NCI-H510A treated with DMSO at 0.1 percent for 48 hours (cell line): Measurements from ENCODE around the gene LEF1.
A peak's percentile ranks its signal among the peaks of the same experiment; 100 is the strongest.

Experiments used
- DNase-seq: peaks from one replicate; lab custom pipeline; 2025; lab: John Stamatoyannopoulos, UW

The LEF1 gene

GRCh38 chr4:108146819-108147218 lies 21.9 kb downstream of the LEF1 start:
- no peak for DNase-seq

- no peak for DNase-seq
Measured at GRCh38 chr4:108146336-108146735, 22.4 kb downstream of the LEF1 start.

- DNase-seq, result no peak
Measured at GRCh38 chr4:108144451-108144850, 24.3 kb downstream of the LEF1 start.

GRCh38 chr4:108143515-108143914 lies 25.2 kb downstream of the LEF1 start:
- no peak for DNase-seq

- DNase-seq, result no peak
Measured at GRCh38 chr4:108142870-108143269, 25.9 kb downstream of the LEF1 start.

GRCh38 chr4:108141213-108141950 lies 27.4 kb downstream of the LEF1 start:
- no peak for DNase-seq

- DNase-seq, result no peak
Measured at GRCh38 chr4:108140328-108140727, 28.4 kb downstream of the LEF1 start.

GRCh38 chr4:108139089-108139488 lies 29.6 kb downstream of the LEF1 start:
- no peak for DNase-seq

- peak; percentile 70 for DNase-seq
Measured at GRCh38 chr4:108135549-108136209, 33.1 kb downstream of the LEF1 start.

- DNase-seq, result no peak
Measured at GRCh38 chr4:108130955-108131354, 37.8 kb downstream of the LEF1 start.

GRCh38 chr4:108129196-108129595 lies 39.5 kb downstream of the LEF1 start:
- no peak for DNase-seq

- no peak for DNase-seq
Measured at GRCh38 chr4:108126806-108127205, 41.9 kb downstream of the LEF1 start.

GRCh38 chr4:108120789-108121188 lies 47.9 kb downstream of the LEF1 start:
- DNase-seq, result no peak

- no peak for DNase-seq
Measured at GRCh38 chr4:108119199-108119800, 49.4 kb downstream of the LEF1 start.

- DNase-seq, result peak; percentile 64
Measured at GRCh38 chr4:108118505-108118904, 50.2 kb downstream of the LEF1 start.

GRCh38 chr4:108117418-108118182 lies 51.1 kb downstream of the LEF1 start:
- DNase-seq, result peak; percentile 8

- DNase-seq, result no peak
Measured at GRCh38 chr4:108116423-108117168, 52.1 kb downstream of the LEF1 start.

GRCh38 chr4:108115168-108115526 lies 53.6 kb downstream of the LEF1 start:
- DNase-seq, result no peak

GRCh38 chr4:108114503-108114902 lies 54.2 kb downstream of the LEF1 start:
- DNase-seq, result peak; percentile 67

- no peak for DNase-seq
Measured at GRCh38 chr4:108113229-108113628, 55.5 kb downstream of the LEF1 start.

- DNase-seq, result no peak
Measured at GRCh38 chr4:108111781-108112180, 57.0 kb downstream of the LEF1 start.

GRCh38 chr4:108110450-108110849 lies 58.3 kb downstream of the LEF1 start:
- DNase-seq, result no peak
